H9 (cell line): ENCODE measurements around the gene KCNQ2. TPM values are rescaled to one million over a fixed set of nuclear protein-coding genes. Genes with fewer than 3 reads are reported as not detected.
A peak's percentile ranks its signal among the peaks of the same experiment; 100 is the strongest.

Experiments
- DNase-seq: peaks from one replicate; pipeline ENCODE4 v3.0.0-alpha.2; 2017
- H2AFZ ChIP-seq: one replicate; pipeline ENCODE4 v1.6.1; 2013; ENCODE audit warnings: mild to moderate bottlenecking, low read length, control low read depth, moderate library complexity
- H2AK5ac ChIP-seq: 2 replicates; pipeline ENCODE4 v1.6.1; 2013; ENCODE audit warnings: low read length, control low read depth, mixed read lengths; ENCODE audit not compliant: insufficient read length
- H2BK120ac ChIP-seq: one replicate; pipeline ENCODE4 v1.6.1; 2013; ENCODE audit warnings: low read depth, mild to moderate bottlenecking, low read length, control low read depth, inconsistent platforms; ENCODE audit not compliant: poor library complexity, severe bottlenecking
- H2BK12ac ChIP-seq: 2 replicates; pipeline ENCODE4 v1.6.1; 2013; ENCODE audit warnings: low read length, control low read depth, mixed read lengths, low read depth; ENCODE audit not compliant: insufficient read length
- H2BK15ac ChIP-seq: 2 replicates; pipeline ENCODE4 v1.6.1; 2013; ENCODE audit warnings: low read depth, low read length, control low read depth
- H2BK20ac ChIP-seq: one replicate; pipeline ENCODE4 v1.6.1; 2013; ENCODE audit warnings: low read depth, mild to moderate bottlenecking, low read length, control low read depth, inconsistent platforms; ENCODE audit not compliant: poor library complexity, severe bottlenecking
- H2BK5ac ChIP-seq: 2 replicates; pipeline ENCODE4 v1.6.1; 2013; ENCODE audit warnings: low read length, control low read depth, mixed read lengths; ENCODE audit not compliant: insufficient read length
- H3K14ac ChIP-seq: 2 replicates; pipeline ENCODE4 v1.6.1; 2013; ENCODE audit warnings: low read length, control low read depth; ENCODE audit not compliant: insufficient read depth
- H3K18ac ChIP-seq: 2 replicates; pipeline ENCODE4 v1.6.1; 2013; ENCODE audit warnings: low read depth, mild to moderate bottlenecking, mixed read lengths, low read length, control low read depth; ENCODE audit not compliant: insufficient read length
- H3K23ac ChIP-seq: 2 replicates; pipeline ENCODE4 v1.6.1; 2013; ENCODE audit warnings: low read length, control low read depth, mixed read lengths, low read depth; ENCODE audit not compliant: insufficient read length
- H3K23me2 ChIP-seq: 2 replicates; pipeline ENCODE4 v1.6.1; 2013; ENCODE audit warnings: low read depth, mild to moderate bottlenecking, mixed read lengths, low read length, control low read depth; ENCODE audit not compliant: insufficient read length, poor library complexity, severe bottlenecking
- H3K27ac ChIP-seq: 2 replicates; pipeline ENCODE4 v1.5.1; 2013; ENCODE audit warnings: low read length, control low read depth, mixed read lengths, low read depth; ENCODE audit not compliant: insufficient read length
- H3K27me3 ChIP-seq: 2 replicates; pipeline ENCODE4 v1.6.1; 2013; ENCODE audit warnings: low read length, control low read depth, inconsistent platforms; ENCODE audit not compliant: insufficient read depth
- H3K4ac ChIP-seq: 2 replicates; pipeline ENCODE4 v1.6.1; 2013; ENCODE audit warnings: low read depth, mild to moderate bottlenecking, control low read depth, inconsistent platforms, low read length, moderate library complexity
- H3K4me1 ChIP-seq: 2 replicates; pipeline ENCODE4 v1.6.1; 2013; ENCODE audit warnings: low read length, control low read depth, inconsistent platforms; ENCODE audit not compliant: insufficient read depth
- H3K4me2 ChIP-seq: 2 replicates; pipeline ENCODE4 v1.6.1; 2013; ENCODE audit warnings: low read length, control low read depth, mixed read lengths; ENCODE audit not compliant: insufficient read length, insufficient read depth
- H3K56ac ChIP-seq: 2 replicates; pipeline ENCODE4 v1.6.1; 2013; ENCODE audit warnings: low read depth, mild to moderate bottlenecking, mixed read lengths, low read length, control low read depth; ENCODE audit not compliant: insufficient read length
- H3K79me1 ChIP-seq: 2 replicates; pipeline ENCODE4 v1.6.1; 2013; ENCODE audit warnings: low read depth, mild to moderate bottlenecking, moderate library complexity, low read length, control low read depth, inconsistent platforms; ENCODE audit not compliant: insufficient read depth, poor library complexity, severe bottlenecking
- H3K79me2 ChIP-seq: 2 replicates; pipeline ENCODE4 v1.6.1; 2013; ENCODE audit warnings: low read length, control low read depth, inconsistent platforms; ENCODE audit not compliant: insufficient read depth
- H3K9ac ChIP-seq: 2 replicates; pipeline ENCODE4 v1.6.1; 2013; ENCODE audit warnings: low read length, control low read depth, mixed read lengths; ENCODE audit not compliant: insufficient read length; ENCODE audit errors: extremely low read depth
- H3K9me3 ChIP-seq: one replicate; pipeline ENCODE4 v1.6.1; 2013; ENCODE audit warnings: low read depth, low read length, inconsistent platforms; ENCODE audit not compliant: control insufficient read depth
- H3T11ph ChIP-seq: one replicate; pipeline ENCODE4 v1.6.1; 2013; ENCODE audit warnings: mild to moderate bottlenecking, low read length, control low read depth, inconsistent platforms
- H4K20me1 ChIP-seq: one replicate; pipeline ENCODE4 v1.6.1; 2013; ENCODE audit not compliant: control insufficient read depth, insufficient read length, insufficient read depth
- H4K5ac ChIP-seq: 2 replicates; pipeline ENCODE4 v1.6.1; 2013; ENCODE audit warnings: low read depth, mild to moderate bottlenecking, mixed read lengths, low read length, control low read depth; ENCODE audit not compliant: insufficient read length
- H4K8ac ChIP-seq: replicated peaks from 2 replicates; pipeline ENCODE4 v1.6.1; 2013; ENCODE audit warnings: low read length, control low read depth, mixed read lengths, low read depth; ENCODE audit not compliant: insufficient read length
- H4K91ac ChIP-seq: 2 replicates; pipeline ENCODE4 v1.6.1; 2013; ENCODE audit warnings: low read depth, mild to moderate bottlenecking, moderate library complexity, mixed read lengths, low read length, control low read depth; ENCODE audit not compliant: insufficient read length
- H3K27ac Mint-ChIP-seq, 3 experiments: 2 replicates in 2 of 3; 3 replicates in 1 of 3; pipeline ENCODE4 v1.8.0; 2020 to 2021; ENCODE audit warnings: mixed read lengths in 3 of 3, mild to moderate bottlenecking in 1 of 3, moderate library complexity in 1 of 3
- H3K27me3 Mint-ChIP-seq: 2 replicates; pipeline ENCODE4 v1.8.0; 2021; ENCODE audit warnings: low read depth, mild to moderate bottlenecking, moderate library complexity, mixed read lengths
- H3K36me3 Mint-ChIP-seq, 3 experiments: 2 replicates in 2 of 3; 3 replicates in 1 of 3; pipeline ENCODE4 v1.8.0; 2020 to 2021; ENCODE audit warnings: low read depth in 3 of 3, mixed read lengths in 3 of 3; ENCODE audit not compliant: insufficient read depth in 1 of 3
- H3K4me1 Mint-ChIP-seq, 2 experiments: 2 replicates each; pipeline ENCODE4 v1.8.0; 2020; ENCODE audit warnings: mixed read lengths in 2 of 2
- H3K4me3 Mint-ChIP-seq, 2 experiments: 2 replicates in 1 of 2; 3 replicates in 1 of 2; pipeline ENCODE4 v1.8.0; 2020 to 2021; ENCODE audit warnings: mild to moderate bottlenecking in 2 of 2, mixed read lengths in 2 of 2, moderate library complexity in 1 of 2
- H3K9me3 Mint-ChIP-seq, 2 experiments: 2 replicates in 1 of 2; 3 replicates in 1 of 2; pipeline ENCODE4 v1.8.0; 2020; ENCODE audit warnings: mild to moderate bottlenecking in 2 of 2, mixed read lengths in 2 of 2, moderate library complexity in 1 of 2
- WGBS: extraction: QIAGEN DNeasy Blood & Tissue Kit; methylation state at CpG from one replicate; pipeline ENCODE4 v1.1.7; 2013; ENCODE audit warnings: missing lambda C conversion rate, low lambda C conversion rate, mixed read lengths; ENCODE audit not compliant: insufficient read length; ENCODE audit errors: extremely low coverage; 5-methylcytosine and 5-hydroxymethylcytosine counted together
- total RNA-seq: library from RNA; stranded (reverse); gene quantifications from 2 replicates; pipeline ENCODE4 v1.2.1, GENCODE V29; 2021
- TF ChIP-seq, protein P1 (sequence below): fragments of 200-600 bp; sonication (generic); conservative IDR thresholded peaks from 3 replicates; pipeline ENCODE4 v1.8.0; 2021; ENCODE audit warnings: antibody characterized with exemption, mild to moderate bottlenecking

The KCNQ2 gene
- total RNA-seq, 1 experiment from 2014 or later = 69.2 TPM

DNA sequence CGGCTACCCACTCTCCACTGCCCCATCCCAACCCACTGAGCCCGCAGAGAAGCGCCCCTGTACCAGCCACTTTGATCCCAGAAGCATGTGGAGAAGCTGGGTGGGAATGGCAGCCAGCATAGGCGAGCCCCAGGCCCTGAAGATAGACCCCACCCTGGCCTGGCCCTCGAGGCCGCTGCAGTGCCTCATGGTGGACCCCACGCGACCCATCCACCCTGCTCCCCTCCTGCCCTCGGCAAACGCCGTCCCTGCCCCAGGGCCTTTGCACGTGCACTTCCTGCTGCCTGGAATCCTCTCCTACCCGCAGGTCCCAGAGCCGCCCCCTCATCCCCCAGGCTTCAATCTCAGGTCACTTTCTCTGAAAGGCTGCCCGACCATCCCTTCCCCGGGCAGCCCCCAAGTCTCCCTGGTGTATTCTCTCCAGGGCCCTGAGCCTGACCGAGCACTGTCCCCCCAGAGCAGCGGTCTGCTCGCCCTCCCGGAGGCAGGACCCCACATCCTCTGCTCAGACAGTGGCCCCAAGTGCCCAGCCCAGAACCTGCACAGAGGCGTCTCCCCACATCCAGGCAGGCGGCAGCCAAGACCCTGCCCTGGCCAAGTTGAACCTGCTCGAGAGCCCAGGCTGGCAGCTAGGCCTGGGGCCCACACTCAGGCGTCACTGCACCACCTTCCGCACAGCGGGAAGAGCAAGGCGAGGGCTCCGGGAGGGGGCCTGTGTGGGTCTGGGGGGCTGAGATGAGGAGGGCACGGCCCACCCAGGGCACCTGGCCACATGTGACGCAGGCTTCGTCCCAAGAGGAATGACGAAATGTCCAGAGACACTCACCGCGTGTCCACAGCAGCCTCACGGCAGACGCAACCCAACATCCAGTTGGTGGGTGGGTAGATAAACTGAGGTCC lies 14.0 kb downstream of the KCNQ2 start:
- Histone ChIP-seq H4K5ac (no peak overlapping the region), H3K23ac (no peak overlapping the region), H3K18ac (no peak overlapping the region), H2BK20ac (no peak overlapping the region), H3K9me3 (no peaks in the 10 kb centered on the region), H4K8ac (no peak overlapping the region), H3K9ac (no peak overlapping the region), H3K27me3 (no peaks in the 10 kb centered on the region), H3T11ph (no peak overlapping the region), H4K91ac (no peak overlapping the region), H3K56ac (no peak overlapping the region), H2BK15ac (no peak overlapping the region), H2BK120ac (no peak overlapping the region), H2AFZ (no peak overlapping the region), H3K79me2 (peaks cover 4% of the 10 kb centered on the region; the same call in 1 of the 2 replicates), H2BK5ac (no peak overlapping the region), H3K4me1 (no peaks in the 10 kb centered on the region; the same call in 1 of the 2 replicates), H3K4me2 (no peak overlapping the region), H3K27ac (no peak overlapping the region), H2AK5ac (no peak overlapping the region), H3K23me2 (no peaks in the 10 kb centered on the region), H3K79me1 (peaks cover 3% of the 10 kb centered on the region), H2BK12ac (no peak overlapping the region), H3K4ac (no peak overlapping the region), H4K20me1 (no peaks in the 10 kb centered on the region), H3K14ac (no peak overlapping the region)
- Mint-ChIP-seq H3K4me3 (no peak overlapping the region), H3K36me3 (peaks cover 0 to 10% (median 0%) of the 10 kb centered on the region in 3 experiments; a peak in 1 of 7 replicates), H3K27me3 (no peaks in the 10 kb centered on the region; the same call in 1 of the 2 replicates), H3K9me3 (no peaks in the 10 kb centered on the region), H3K27ac (peak overlapping the region in 2 of 3 experiments; percentile 52 to 79; a peak in 4 of 7 replicates), H3K4me1 (peaks cover 21 to 39% of the 10 kb centered on the region in 2 experiments)
- TF ChIP-seq, protein P1, sequence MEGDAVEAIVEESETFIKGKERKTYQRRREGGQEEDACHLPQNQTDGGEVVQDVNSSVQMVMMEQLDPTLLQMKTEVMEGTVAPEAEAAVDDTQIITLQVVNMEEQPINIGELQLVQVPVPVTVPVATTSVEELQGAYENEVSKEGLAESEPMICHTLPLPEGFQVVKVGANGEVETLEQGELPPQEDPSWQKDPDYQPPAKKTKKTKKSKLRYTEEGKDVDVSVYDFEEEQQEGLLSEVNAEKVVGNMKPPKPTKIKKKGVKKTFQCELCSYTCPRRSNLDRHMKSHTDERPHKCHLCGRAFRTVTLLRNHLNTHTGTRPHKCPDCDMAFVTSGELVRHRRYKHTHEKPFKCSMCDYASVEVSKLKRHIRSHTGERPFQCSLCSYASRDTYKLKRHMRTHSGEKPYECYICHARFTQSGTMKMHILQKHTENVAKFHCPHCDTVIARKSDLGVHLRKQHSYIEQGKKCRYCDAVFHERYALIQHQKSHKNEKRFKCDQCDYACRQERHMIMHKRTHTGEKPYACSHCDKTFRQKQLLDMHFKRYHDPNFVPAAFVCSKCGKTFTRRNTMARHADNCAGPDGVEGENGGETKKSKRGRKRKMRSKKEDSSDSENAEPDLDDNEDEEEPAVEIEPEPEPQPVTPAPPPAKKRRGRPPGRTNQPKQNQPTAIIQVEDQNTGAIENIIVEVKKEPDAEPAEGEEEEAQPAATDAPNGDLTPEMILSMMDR = no peak
- DNase-seq = no peak
- WGBS = no CpG with 5 or more reads among the region's 36 CpGs
